AG04450 (cell line): Measurements from ENCODE around the gene SUPV3L1. TPM values are rescaled to one million over a fixed set of nuclear protein-coding genes. Genes with fewer than 3 reads are reported as not detected.

Experiments
- CTCF ChIA-PET: fragments of 300-600, 350-600 bp; formaldehyde crosslinking; extraction: SDS; loops from one replicate; lab custom pipeline; 2022; ENCODE audit warnings: antibody characterized with exemption, inconsistent platforms; lab: Charles Lee
- POLR2A ChIA-PET: fragments of 350-600 bp; formaldehyde crosslinking; extraction: SDS; loops from one replicate; lab custom pipeline; 2021; ENCODE audit warnings: antibody characterized with exemption, inconsistent platforms; lab: Yijun Ruan, JAX
- DNase-seq: peaks from one replicate; pipeline ENCODE4 v3.0.0-alpha.2; 2011; ENCODE audit warnings: low read depth, low spot score
- H3K27ac ChIP-seq: one replicate; pipeline ENCODE4 v1.5.1; 2012; ENCODE audit warnings: low read depth, low read length, control low read depth
- H3K27me3 ChIP-seq: one replicate; pipeline ENCODE4 v1.6.0; 2012; ENCODE audit warnings: low read length; ENCODE audit not compliant: control insufficient read depth, insufficient read depth
- H3K4me3 ChIP-seq: 2 replicates; pipeline ENCODE4 v1.5.1; 2011; ENCODE audit warnings: mild to moderate bottlenecking, low read depth, low read length, control low read depth
- H3K9me3 ChIP-seq: 2 replicates; pipeline ENCODE4 v1.5.1; 2012; ENCODE audit warnings: low read length; ENCODE audit not compliant: control insufficient read depth, insufficient read depth
- CTCF ChIP-seq: IDR thresholded peaks from 2 replicates; pipeline ENCODE4 v1.5.1; 2011; ENCODE audit warnings: low read depth, low read length, control low read depth, inconsistent platforms
- polyA plus RNA-seq: library from polyadenylated mRNA; depleted of rRNA; stranded (reverse); fragments of >200 nt; gene quantifications from 2 replicates; pipeline ENCODE4 v1.2.3, GENCODE V29; 2011

Gene SUPV3L1
- polyA plus RNA-seq, 1 experiment, result 31.8 TPM

DNA sequence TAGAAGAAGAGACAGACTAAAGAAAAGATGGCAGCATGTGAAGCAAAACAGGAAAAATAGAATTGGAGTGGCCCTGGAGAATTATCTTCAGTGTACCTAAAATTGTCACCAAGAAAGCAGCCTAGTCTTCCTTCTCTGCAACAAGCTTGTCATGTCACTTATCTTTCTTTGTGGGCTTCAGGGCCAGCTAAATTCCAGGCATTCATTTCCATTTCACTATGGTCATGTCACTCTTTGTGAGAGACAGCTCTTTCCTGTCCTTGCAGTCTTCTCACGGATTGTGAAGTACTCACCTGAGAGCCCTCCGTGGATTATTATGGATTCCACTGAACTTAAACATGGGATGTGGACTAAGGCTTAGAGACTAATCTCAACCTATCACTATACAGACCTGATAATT, 31.1 kb downstream of the SUPV3L1 start:
- ChIA-PET CTCF (interaction anchor here (1.2 kb wide), 1 partner anchor 9 kb away, joined by 4 read pairs; the partner anchor contains the start of gene HKDC1), POLR2A (no interaction called here)
- Histone ChIP-seq H3K27me3 (no peaks in the 10 kb centered on the region), H3K9me3 (no peaks in the 10 kb centered on the region), H3K4me3 (no peak overlapping the region), H3K27ac (no peak overlapping the region)
- no peak for TF ChIP-seq CTCF
- DNase-seq, result no peak

DNA sequence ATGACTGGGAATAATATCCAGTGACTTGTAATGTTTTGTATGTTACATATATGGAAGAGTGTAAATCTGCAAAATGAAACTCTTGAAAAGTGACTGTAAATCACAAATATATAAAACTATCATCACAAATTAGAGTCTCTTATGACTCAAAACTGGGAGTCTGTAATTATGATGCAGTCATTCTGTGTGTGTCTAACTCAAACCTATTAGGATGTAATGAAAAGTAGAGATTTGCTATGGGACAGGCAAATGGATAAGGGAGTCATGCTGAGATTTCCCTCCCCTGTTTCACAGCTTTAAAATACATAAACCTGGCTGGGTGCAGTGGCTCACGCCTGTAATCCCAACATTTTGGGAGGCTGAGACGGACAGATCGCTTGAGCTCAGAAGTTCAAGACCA, 31.5 kb downstream of the SUPV3L1 start:
- H3K9me3 ChIP-seq, result no peaks in the 10 kb centered on the region
- no peak for DNase-seq
- H3K27ac ChIP-seq, result no peak overlapping the region
- ChIA-PET CTCF (interaction anchor here (1.0 to 1.2 kb wide), 2 partner anchors 9 to 197 kb away, joined by 3 to 4 read pairs; partner anchors contain the start of gene HKDC1), POLR2A (no interaction called here)
- no peaks in the 10 kb centered on the region for H3K27me3 ChIP-seq
- no peak overlapping the region for H3K4me3 ChIP-seq
- no peak for TF ChIP-seq CTCF

DNA sequence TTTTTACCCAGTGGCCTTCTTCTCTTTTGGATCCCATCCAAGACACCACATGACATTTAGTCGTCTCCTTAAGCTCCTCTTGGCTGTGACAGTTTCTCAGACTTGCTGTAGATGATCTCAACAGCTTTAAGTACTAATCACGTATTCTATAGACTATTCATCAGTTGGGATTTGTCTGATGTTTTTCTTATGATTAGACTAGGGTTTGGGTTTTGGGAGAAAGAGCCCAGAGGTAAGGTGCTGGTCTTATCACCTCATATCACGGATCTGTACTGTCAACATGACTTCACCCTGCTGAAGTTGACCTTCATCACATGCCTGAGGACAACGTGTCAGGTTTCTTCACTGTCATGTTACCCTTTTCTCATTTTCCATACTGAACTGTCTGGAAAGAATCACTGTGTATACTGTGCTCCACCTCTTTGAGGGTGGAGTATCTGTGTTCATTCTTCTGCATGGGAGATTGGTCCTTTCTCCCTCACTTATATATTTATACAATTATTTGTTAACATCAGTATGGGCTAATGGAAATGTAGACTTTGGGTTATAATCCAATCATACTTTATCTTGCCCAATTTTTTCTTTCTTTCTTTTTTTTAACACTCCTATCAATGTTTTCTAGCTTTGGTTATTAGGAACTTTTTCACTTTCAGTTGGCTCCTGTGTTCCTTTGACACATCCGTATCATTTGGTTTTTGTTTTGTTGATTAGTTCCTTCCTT, 33.7 kb downstream of the SUPV3L1 start:
- ChIA-PET CTCF (interaction anchor here (0.6 to 1.0 kb wide), 2 partner anchors 9 to 50 kb away, joined by 3 to 5 read pairs; no protein-coding TSS in a partner anchor), POLR2A (no interaction called here)
- no peak overlapping the region for H3K27ac ChIP-seq

GRCh38 chr10:69214666-69215131, 34.7 kb downstream of the SUPV3L1 start:
- no peak for DNase-seq
- ChIA-PET CTCF (interaction anchor here (0.6 to 1.0 kb wide), 2 partner anchors 8 to 51 kb away, joined by 3 to 5 read pairs; no protein-coding TSS in a partner anchor), POLR2A (no interaction called here)
- Histone ChIP-seq H3K27me3 (no peaks in the 10 kb centered on the region), H3K27ac (no peak overlapping the region), H3K4me3 (no peak overlapping the region), H3K9me3 (no peaks in the 10 kb centered on the region)
- TF ChIP-seq CTCF, result no peak

More for the DNA sequence above, 33.7 kb downstream of the SUPV3L1 start:
- DNase-seq, result no peak
- TF ChIP-seq CTCF, result no peak
- no peak overlapping the region for H3K4me3 ChIP-seq
- H3K27me3 ChIP-seq, result no peaks in the 10 kb centered on the region
- H3K9me3 ChIP-seq, result no peaks in the 10 kb centered on the region
